ENCODE results near the gene HDGFL2. TPM values are rescaled to one million over a fixed set of nuclear protein-coding genes. Genes with fewer than 3 reads are reported as not detected.

HDGFL2 gene
- total RNA-seq, 1 experiment from 2014 or later, result 108 TPM

DNA sequence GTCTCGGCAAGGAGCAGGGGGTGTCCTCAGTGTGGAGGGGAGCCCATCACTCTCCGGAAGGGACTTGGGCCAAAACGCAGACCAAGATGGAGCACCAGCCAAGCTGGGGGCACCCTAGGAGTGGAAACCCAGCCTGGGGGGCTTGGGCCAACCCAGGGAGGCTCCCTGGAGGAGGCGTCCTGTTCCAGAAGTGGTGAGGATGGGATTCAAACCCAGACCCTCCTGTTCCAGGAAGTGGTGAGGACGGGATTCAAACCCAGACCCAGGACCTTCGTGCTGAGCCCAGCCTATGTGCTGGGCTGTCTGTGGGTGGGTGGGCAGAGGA, 47.0 kb downstream of the HDGFL2 start:
- Histone ChIP-seq H3K79me1 (ENCODE audit: insufficient read depth, low read depth, low read length, poor library complexity, severe bottlenecking) (no peaks in the 10 kb centered on the region), H3K4me2 (ENCODE audit: insufficient read depth, insufficient read length, low read length) (no peak overlapping the region), H2BK120ac (ENCODE audit: low read depth, low read length, poor library complexity, severe bottlenecking) (no peak overlapping the region), H2BK20ac (ENCODE audit: low read depth, low read length, poor library complexity, severe bottlenecking) (no peak overlapping the region), H3K9me3 (ENCODE audit: control insufficient read depth, low read depth, low read length) (no peaks in the 10 kb centered on the region), H4K91ac (ENCODE audit: insufficient read length, low read depth, low read length) (no peak overlapping the region), H3K27ac (ENCODE audit: insufficient read length, low read depth, low read length) (no peak overlapping the region), H3K14ac (ENCODE audit: insufficient read depth, low read length) (no peak overlapping the region; the same call in 1 of the 2 replicates), H3K4ac (ENCODE audit: low read depth, low read length) (no peak overlapping the region), H3K56ac (ENCODE audit: insufficient read length, low read depth, low read length) (no peak overlapping the region), H2BK15ac (ENCODE audit: low read depth, low read length) (no peak overlapping the region), H3K23me2 (ENCODE audit: insufficient read length, low read depth, low read length, poor library complexity, severe bottlenecking) (no peaks in the 10 kb centered on the region), H2BK12ac (ENCODE audit: insufficient read length, low read depth, low read length) (no peak overlapping the region), H4K20me1 (ENCODE audit: control insufficient read depth, insufficient read depth, insufficient read length) (no peaks in the 10 kb centered on the region), H3K27me3 (ENCODE audit: insufficient read depth, low read length) (0 out of 2 replicates have a peak, but pooled peaks cover 2% of the 10 kb centered on the region), H2AK5ac (ENCODE audit: insufficient read length, low read length) (no peak overlapping the region), H2AFZ (ENCODE audit: low read length) (no peak overlapping the region), H4K5ac (ENCODE audit: insufficient read length, low read depth, low read length) (peak overlapping the region; percentile 12), H3K4me1 (ENCODE audit: insufficient read depth, low read length) (no peaks in the 10 kb centered on the region), H3K18ac (ENCODE audit: insufficient read length, low read depth, low read length) (no peak overlapping the region), H3K23ac (ENCODE audit: insufficient read length, low read depth, low read length) (no peak overlapping the region), H3K79me2 (ENCODE audit: insufficient read depth, low read length) (no peaks in the 10 kb centered on the region), H3T11ph (ENCODE audit: low read length) (no peak overlapping the region), H2BK5ac (ENCODE audit: insufficient read length, low read length) (no peak overlapping the region), H4K8ac (replicated peaks; ENCODE audit: insufficient read length, low read depth, low read length) (no peak overlapping the region), H3K9ac (ENCODE audit: extremely low read depth, insufficient read length, low read length) (no peak overlapping the region)
- Mint-ChIP-seq H3K4me3 (no peak overlapping the region), H3K27me3 (ENCODE audit: low read depth) (peaks cover 59% of the 10 kb centered on the region), H3K27ac (no peak overlapping the region; a peak in 1 of 7 replicates), H3K9me3 (0 out of 5 replicates have a peak, but pooled peaks cover 0 to 2% of the 10 kb centered on the region in 2 experiments), H3K4me1 (peaks cover 3 to 7% of the 10 kb centered on the region in 2 experiments; a peak in 3 of 4 replicates), H3K36me3 (ENCODE audit: insufficient read depth in 1 of 3, low read depth in 3 of 3) (no peaks in the 10 kb centered on the region)
- TF ChIP-seq, protein P1, sequence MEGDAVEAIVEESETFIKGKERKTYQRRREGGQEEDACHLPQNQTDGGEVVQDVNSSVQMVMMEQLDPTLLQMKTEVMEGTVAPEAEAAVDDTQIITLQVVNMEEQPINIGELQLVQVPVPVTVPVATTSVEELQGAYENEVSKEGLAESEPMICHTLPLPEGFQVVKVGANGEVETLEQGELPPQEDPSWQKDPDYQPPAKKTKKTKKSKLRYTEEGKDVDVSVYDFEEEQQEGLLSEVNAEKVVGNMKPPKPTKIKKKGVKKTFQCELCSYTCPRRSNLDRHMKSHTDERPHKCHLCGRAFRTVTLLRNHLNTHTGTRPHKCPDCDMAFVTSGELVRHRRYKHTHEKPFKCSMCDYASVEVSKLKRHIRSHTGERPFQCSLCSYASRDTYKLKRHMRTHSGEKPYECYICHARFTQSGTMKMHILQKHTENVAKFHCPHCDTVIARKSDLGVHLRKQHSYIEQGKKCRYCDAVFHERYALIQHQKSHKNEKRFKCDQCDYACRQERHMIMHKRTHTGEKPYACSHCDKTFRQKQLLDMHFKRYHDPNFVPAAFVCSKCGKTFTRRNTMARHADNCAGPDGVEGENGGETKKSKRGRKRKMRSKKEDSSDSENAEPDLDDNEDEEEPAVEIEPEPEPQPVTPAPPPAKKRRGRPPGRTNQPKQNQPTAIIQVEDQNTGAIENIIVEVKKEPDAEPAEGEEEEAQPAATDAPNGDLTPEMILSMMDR (conservative IDR thresholded peaks at IDR 0.05), result no peak
- no peak for DNase-seq
- no CpG with 5 or more reads among the region's 6 CpGs for WGBS (ENCODE audit: extremely low coverage, insufficient read length, low lambda C conversion rate)

Data from H9 (cell line).